ENCODE measurements around the gene BAIAP2L2.

GRCh38 chr22:38041760-38042487 is 68.6 kb downstream of the BAIAP2L2 start:
- TF ChIP-seq CTCF (conservative IDR thresholded peaks at IDR 0.05 in 1 of 2, IDR thresholded peaks at IDR 0.05 in 1 of 2; ENCODE audit: extremely low read depth in 1 of 2, insufficient read depth in 1 of 2, low read depth in 1 of 2, low read length in 2 of 2) (no peak), EZH2 (IDR thresholded peaks at IDR 0.05; ENCODE audit: borderline replicate concordance, low read length) (no peak)
